Epithelial cell of proximal tubule (primary cell): ENCODE data around the gene DSC1. TPM values are rescaled to one million over a fixed set of nuclear protein-coding genes. Genes with fewer than 3 reads are reported as not detected.

ENCODE experiments used
- DNase-seq: peaks from one replicate; pipeline ENCODE4 v3.0.0-alpha.2; 2011; ENCODE audit warnings: low read depth
- H3K4me3 ChIP-seq: 2 replicates; pipeline ENCODE4 v1.5.1; 2011; ENCODE audit warnings: low read depth, mild to moderate bottlenecking, low read length
- total RNA-seq: library from RNA; depleted of rRNA; stranded (reverse); fragments of >200 nt; gene quantifications from 2 replicates; pipeline ENCODE4 v1.2.3, GENCODE V29; 2015
- TF ChIP-seq, protein P1 (sequence below): conservative IDR thresholded peaks from 2 replicates; pipeline ENCODE4 v1.5.1; 2012; ENCODE audit warnings: low read depth, mild to moderate bottlenecking, low read length

DSC1 gene
- total RNA-seq, 1 donor from 2014 or later: not detected

DNA sequence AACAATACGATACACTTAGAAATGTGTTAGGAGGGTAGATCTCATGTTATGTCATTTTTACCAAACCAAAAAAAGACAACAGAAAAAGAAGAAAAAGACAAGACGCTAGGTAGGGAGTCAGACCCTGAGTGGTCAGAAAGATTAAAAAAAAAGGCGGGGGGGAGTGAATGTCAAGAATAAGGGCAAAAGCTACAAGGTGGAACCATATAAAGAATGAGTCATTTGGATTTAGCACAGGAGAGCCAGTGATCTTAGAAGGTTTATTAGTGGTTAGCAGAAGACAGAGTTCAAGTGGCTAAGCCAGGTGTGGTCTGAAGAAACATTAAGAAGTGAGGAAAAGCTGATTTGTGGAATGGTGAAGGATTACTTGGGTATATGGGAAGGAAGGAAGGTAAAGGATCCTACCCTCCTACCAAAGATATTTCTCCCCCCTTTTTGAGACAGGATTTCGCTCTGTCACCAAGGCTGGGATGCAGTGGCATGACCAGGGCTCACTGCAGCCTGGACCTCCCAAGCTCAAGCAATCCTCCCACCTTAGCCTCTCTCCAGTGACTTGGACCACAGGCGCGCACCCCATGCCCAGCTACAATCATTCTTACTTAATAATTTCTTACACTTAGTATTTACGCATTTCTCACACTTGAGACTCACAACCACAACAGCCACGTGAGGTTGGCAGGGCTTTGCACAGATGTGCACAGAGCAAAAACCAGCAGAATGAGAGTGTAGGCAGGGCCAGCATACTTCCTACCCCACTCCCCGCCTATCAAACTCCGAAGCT is 63.0 kb downstream of the DSC1 start:
- H3K4me3 ChIP-seq: peak overlapping the region; percentile 77
- no peak for DNase-seq
- TF ChIP-seq, protein P1, sequence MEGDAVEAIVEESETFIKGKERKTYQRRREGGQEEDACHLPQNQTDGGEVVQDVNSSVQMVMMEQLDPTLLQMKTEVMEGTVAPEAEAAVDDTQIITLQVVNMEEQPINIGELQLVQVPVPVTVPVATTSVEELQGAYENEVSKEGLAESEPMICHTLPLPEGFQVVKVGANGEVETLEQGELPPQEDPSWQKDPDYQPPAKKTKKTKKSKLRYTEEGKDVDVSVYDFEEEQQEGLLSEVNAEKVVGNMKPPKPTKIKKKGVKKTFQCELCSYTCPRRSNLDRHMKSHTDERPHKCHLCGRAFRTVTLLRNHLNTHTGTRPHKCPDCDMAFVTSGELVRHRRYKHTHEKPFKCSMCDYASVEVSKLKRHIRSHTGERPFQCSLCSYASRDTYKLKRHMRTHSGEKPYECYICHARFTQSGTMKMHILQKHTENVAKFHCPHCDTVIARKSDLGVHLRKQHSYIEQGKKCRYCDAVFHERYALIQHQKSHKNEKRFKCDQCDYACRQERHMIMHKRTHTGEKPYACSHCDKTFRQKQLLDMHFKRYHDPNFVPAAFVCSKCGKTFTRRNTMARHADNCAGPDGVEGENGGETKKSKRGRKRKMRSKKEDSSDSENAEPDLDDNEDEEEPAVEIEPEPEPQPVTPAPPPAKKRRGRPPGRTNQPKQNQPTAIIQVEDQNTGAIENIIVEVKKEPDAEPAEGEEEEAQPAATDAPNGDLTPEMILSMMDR: no peak

DNA sequence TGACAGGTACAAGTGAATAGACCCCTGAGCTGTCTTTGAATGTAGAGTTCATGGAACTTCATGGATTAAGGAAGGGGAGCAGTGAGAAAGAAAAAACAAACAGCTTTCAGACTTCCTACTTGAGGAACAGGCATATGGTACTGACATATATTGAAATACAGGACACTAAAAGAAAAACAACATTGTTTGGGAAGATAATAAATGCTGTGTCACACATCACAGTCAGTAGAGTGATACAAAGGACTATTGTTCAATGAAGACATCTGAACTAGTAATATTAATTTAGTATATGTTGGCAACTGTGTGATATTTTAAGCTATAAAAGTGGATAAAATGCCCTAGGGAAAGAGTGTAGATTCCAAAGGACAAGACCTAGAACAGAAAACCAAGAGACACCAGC is 63.8 kb downstream of the DSC1 start:
- TF ChIP-seq, protein P1: no peak
- no peak for DNase-seq
- no peak overlapping the region for H3K4me3 ChIP-seq

DNA sequence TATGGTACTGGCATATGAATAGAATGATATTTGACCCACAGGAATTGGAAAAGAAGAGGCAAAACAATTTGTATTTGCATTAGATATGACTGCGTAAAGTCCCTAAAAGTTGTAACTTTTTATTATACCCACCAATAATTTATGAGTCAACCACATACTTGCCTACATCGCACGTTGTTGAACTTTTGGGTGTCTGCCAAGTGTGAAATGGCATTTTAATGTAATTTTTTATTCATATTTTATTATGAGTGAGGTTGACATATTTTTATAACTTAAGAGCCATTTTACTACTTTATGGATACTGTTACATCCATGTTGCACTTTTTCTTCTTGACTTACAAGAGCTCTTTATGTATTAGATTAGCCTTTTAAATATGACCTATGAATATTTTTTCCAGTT is 65.0 kb downstream of the DSC1 start:
- no peak overlapping the region for H3K4me3 ChIP-seq
- TF ChIP-seq, protein P1: no peak
- DNase-seq: no peak

DNA sequence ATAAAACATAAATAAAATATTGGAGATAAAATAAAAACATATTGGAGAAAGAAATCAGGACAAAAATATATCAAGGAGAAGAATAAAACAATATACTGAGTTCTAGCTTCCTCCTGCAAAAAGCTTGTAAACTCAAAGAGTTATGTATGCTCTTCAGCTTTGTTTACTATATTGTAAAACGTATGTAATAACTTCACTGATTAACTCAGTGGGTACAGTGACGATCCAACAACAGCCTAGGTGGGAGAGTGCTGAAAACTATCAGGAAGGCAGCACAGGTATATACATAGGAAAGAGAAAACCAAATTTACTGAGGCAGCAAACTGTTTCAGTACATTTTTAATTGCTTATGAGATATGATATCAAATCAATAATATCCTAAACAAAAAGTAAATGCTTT is 68.8 kb downstream of the DSC1 start:
- TF ChIP-seq, protein P1: no peak
- no peak for DNase-seq

DNA sequence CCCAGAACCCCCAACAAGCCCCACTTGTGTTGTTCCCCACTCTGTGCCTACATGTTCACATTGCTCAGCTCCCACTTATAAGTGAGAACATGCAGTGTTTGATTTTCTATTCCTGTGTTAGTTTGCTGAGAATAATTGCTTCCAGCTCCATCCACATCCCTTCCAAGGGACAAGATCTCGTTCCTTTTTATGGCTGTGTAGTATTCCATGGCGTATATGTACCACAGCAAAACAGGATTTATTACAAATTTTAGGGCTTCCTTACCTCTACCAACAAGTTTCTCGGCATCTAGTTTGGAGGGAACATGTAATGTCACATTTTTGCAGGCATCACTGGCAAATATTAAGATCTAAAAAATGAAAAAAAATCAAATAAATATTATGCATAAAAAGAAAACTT is 69.4 kb downstream of the DSC1 start:
- TF ChIP-seq, protein P1: no peak
- H3K4me3 ChIP-seq: no peak overlapping the region
- DNase-seq: no peak

More for the DNA sequence above, 68.8 kb downstream of the DSC1 start:
- H3K4me3 ChIP-seq: no peak overlapping the region

DNA sequence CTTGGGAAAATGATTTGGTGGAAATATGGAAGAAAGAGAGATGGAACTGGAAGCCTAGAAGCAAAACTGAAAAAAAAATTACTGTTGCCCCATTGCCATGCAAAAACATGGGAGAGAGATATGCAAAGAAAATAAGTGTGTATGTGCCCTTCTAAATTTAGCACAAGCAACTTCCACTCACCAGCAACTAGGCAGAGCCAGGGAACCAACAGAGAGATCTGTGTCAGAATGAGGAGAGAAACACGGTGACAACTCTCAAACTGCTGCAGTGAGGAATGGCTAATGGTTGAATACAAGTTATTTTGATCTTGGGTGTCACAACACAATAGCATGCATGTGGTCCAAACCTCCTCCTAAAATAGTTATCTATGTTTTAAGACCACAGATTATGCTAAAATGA is 71.3 kb downstream of the DSC1 start:
- no peak overlapping the region for H3K4me3 ChIP-seq
- TF ChIP-seq, protein P1: no peak

DNA sequence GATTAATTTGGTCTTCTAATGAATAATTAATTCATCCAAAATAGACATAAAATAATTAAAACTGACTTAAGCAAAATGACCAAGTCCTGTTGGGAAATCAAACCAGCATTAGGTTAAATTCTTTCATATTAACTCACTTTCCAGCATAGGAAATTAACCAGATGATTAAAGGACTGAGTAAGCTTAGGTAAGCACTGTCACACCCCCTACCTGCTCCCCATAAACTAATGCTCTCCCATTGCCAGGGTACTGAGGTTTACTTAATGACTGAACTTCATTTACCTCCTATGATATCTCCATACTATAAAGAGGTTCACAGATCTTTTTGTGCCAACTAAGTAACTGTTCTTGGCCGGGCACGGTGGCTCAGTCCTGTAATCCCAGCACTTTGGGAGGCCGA is 74.1 kb downstream of the DSC1 start:
- H3K4me3 ChIP-seq: no peak overlapping the region
- DNase-seq: no peak
- TF ChIP-seq, protein P1: no peak

More for the DNA sequence above, 71.3 kb downstream of the DSC1 start:
- no peak for DNase-seq
